HL-60/S4 treated with retinoic acid at 250 ng/mL for 4 days and 3 days (cell line): ENCODE measurements around the gene HSD17B13.

Source experiments
- in situ Hi-C: fragments of 300-500 bp; cut with MboI; formaldehyde crosslinking; loops from 2 replicates; pipeline ENCODE4 v1.7.0; 2022; ENCODE audit warnings: low sequenced_read_pairs

Gene HSD17B13

GRCh38 chr4:87270825-87271224, 51.9 kb downstream of the HSD17B13 start:
- in situ Hi-C loops = loop anchor here (25.0 kb wide), 1 partner anchor 191 kb away; no protein-coding TSS in a partner anchor

- in situ Hi-C loops = loop anchor here (25.0 kb wide), 1 partner anchor 192 kb away; no protein-coding TSS in a partner anchor
Measured at GRCh38 chr4:87270144-87270543, 52.5 kb downstream of the HSD17B13 start.

DNA sequence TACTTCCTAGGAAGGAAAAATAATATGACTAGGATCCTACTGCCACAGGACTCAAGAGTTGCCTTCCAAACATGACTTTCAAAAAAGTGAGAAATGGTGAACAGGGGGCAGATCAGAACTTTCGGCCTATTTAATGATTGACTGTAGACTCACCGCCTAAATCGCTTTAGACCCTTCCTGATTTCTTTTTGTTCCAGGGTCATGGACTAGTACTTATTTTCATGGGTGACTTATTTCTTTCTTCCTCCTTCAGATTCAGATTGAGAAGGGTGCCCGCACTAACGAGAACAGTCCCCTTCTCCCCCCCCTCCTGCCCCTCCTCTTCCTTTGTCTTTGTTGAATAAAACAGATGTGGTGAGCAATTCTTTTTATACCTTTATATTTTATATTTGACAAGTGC, 54.3 kb downstream of the HSD17B13 start:
- in situ Hi-C loops = loop anchor here (25.0 kb wide), 1 partner anchor 194 kb away; no protein-coding TSS in a partner anchor

GRCh38 chr4:87266986-87267385, 55.7 kb downstream of the HSD17B13 start:
- in situ Hi-C loops = loop anchor here (25.0 kb wide), 1 partner anchor 195 kb away; no protein-coding TSS in a partner anchor

DNA sequence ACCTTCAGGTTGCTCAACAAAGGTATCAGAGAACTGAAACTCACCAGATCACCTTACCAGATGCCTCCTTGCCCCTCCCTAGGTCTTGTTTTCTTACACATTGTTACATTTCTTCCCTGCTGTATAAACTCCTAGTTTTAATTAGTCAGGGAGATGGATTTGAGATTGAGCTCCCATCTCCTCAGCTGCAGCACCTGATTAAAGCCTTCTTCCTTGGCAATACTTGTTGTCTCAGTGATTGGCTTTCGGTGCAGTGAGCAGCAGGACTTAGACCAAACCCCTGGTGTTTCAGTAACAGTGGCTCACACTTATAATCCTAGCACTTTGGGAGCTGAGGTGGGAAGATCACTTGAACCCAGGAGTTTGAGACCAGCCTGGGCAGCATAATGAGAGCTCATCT, 59.8 kb downstream of the HSD17B13 start:
- in situ Hi-C loops = loop anchor here (25.0 kb wide), 1 partner anchor 199 kb away; no protein-coding TSS in a partner anchor

DNA sequence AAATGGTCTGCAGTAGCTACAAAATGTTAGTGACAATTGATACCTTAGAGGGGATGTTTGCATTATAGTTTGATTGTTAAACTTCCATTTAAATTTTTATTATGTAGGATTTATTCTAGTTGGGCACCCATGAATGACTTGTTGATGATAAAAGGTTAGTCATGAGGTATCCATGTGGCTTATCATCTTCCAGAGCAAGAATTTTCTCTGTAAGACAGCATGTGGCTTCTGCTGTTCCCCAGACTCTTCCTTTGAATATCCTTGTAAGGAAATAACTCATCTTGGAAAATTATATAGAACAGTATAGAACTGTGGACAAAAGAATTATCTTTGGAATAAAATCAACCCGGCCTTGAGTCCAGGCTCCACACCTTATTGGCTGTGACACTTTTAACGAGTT, 62.2 kb downstream of the HSD17B13 start:
- in situ Hi-C loops = loop anchor here (25.0 kb wide), 1 partner anchor 202 kb away; no protein-coding TSS in a partner anchor

GRCh38 chr4:87258677-87259076, 64.0 kb downstream of the HSD17B13 start:
- in situ Hi-C loops = loop anchor here (25.0 kb wide), 1 partner anchor 204 kb away; no protein-coding TSS in a partner anchor

GRCh38 chr4:87257523-87257922, 65.2 kb downstream of the HSD17B13 start:
- in situ Hi-C loops = loop anchor here (25.0 kb wide), 1 partner anchor 205 kb away; no protein-coding TSS in a partner anchor

DNA sequence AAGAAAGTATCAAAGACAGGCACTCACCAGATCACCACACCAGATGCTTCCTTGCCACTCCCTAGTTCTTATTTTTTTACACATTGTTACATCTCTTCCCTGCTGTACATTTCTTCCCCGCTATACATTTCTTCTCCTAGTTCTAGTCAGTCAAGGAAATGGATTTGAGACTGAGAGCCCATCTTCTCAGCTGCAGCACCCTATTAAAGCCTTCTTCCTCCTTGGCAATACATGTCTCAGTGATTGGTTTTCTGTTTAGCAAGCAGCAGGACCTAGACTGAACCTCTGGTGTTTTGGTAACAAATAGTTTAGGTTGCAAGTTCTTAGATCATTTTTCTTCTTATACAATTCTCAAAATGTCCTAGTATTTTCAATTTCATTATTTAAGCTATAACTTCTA, 66.9 kb downstream of the HSD17B13 start:
- in situ Hi-C loops = loop anchor here (25.0 kb wide), 1 partner anchor 207 kb away; no protein-coding TSS in a partner anchor
